ENCODE results near the gene ICA1.

The ICA1 gene

DNA sequence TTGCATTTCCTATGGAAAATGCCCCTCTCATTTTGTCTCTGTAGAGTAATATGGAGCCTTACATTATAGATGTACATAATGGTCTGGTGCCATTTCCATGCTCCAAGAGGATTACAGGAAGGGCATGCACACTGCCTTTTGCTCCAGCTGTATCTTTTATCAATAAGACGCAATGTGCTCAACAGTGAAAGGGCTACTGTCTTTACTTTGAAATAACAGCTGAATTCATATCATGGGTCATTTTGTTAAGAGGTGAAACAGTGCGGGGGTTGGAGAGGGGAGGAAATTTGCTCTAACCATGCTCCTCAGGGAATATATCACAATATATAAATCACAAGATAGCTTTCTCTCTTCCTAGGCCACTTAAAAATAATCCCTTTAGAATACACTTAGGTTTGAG, 77.7 kb downstream of the ICA1 start:
- H3K27ac ChIP-seq = no peak overlapping the region
- no peaks in the 10 kb centered on the region for H3K9me3 ChIP-seq (ENCODE audit: low read depth, low read length)
- no peak overlapping the region for H3K9ac ChIP-seq (ENCODE audit: insufficient read length)
- TF ChIP-seq POLR2AphosphoS5 (IDR thresholded peaks at IDR 0.05; ENCODE audit: borderline replicate concordance, low read depth, low read length) = no peak
- TF ChIP-seq FOXP2 (optimal IDR thresholded peaks at IDR 0.05; ENCODE audit: control extremely low read depth, extremely low read length, insufficient read depth) = no peak
- TF ChIP-seq EZH2 (IDR thresholded peaks at IDR 0.05) = no peak
- no peaks in the 10 kb centered on the region for H3K36me3 ChIP-seq (ENCODE audit: insufficient read depth, low read length)
- DNase-seq (ENCODE audit: low read depth, low spot score) = no peak
- H3K4me3 ChIP-seq = no peak overlapping the region

GRCh38 chr7:8179486-8179885, 82.5 kb downstream of the ICA1 start:
- no peaks in the 10 kb centered on the region for H3K36me3 ChIP-seq (ENCODE audit: insufficient read depth, low read length)
- H3K9me3 ChIP-seq (ENCODE audit: low read depth, low read length) = no peaks in the 10 kb centered on the region
- no peak for DNase-seq (ENCODE audit: low read depth, low spot score)
- TF ChIP-seq EZH2 (IDR thresholded peaks at IDR 0.05) = no peak
- no peak for TF ChIP-seq POLR2AphosphoS5 (IDR thresholded peaks at IDR 0.05; ENCODE audit: borderline replicate concordance, low read depth, low read length)
- TF ChIP-seq FOXP2 (optimal IDR thresholded peaks at IDR 0.05; ENCODE audit: control extremely low read depth, extremely low read length, insufficient read depth) = no peak
- H3K9ac ChIP-seq (ENCODE audit: insufficient read length) = no peak overlapping the region
- H3K27ac ChIP-seq = no peak overlapping the region
- H3K4me3 ChIP-seq = no peak overlapping the region

GRCh38 chr7:8178353-8178752, 83.6 kb downstream of the ICA1 start:
- DNase-seq (ENCODE audit: low read depth, low spot score) = no peak
- Histone ChIP-seq H3K9me3 (ENCODE audit: low read depth, low read length) (no peaks in the 10 kb centered on the region), H3K36me3 (ENCODE audit: insufficient read depth, low read length) (no peaks in the 10 kb centered on the region), H3K9ac (ENCODE audit: insufficient read length) (no peak overlapping the region), H3K4me3 (no peak overlapping the region), H3K27ac (no peak overlapping the region)
- TF ChIP-seq FOXP2 (optimal IDR thresholded peaks at IDR 0.05; ENCODE audit: control extremely low read depth, extremely low read length, insufficient read depth) = no peak
- TF ChIP-seq EZH2 (IDR thresholded peaks at IDR 0.05) = no peak

GRCh38 chr7:8177109-8177933, 84.6 kb downstream of the ICA1 start:
- Histone ChIP-seq H3K4me3 (no peak overlapping the region), H3K27ac (no peak overlapping the region), H3K36me3 (ENCODE audit: insufficient read depth, low read length) (no peaks in the 10 kb centered on the region), H3K9ac (ENCODE audit: insufficient read length) (no peak overlapping the region), H3K9me3 (ENCODE audit: low read depth, low read length) (no peaks in the 10 kb centered on the region)
- DNase-seq (ENCODE audit: low read depth, low spot score) = no peak
- no peak for TF ChIP-seq FOXP2 (optimal IDR thresholded peaks at IDR 0.05; ENCODE audit: control extremely low read depth, extremely low read length, insufficient read depth)
- TF ChIP-seq EZH2 (IDR thresholded peaks at IDR 0.05) = no peak
- no peak for TF ChIP-seq POLR2AphosphoS5 (IDR thresholded peaks at IDR 0.05; ENCODE audit: borderline replicate concordance, low read depth, low read length)

- H3K27ac ChIP-seq = no peak overlapping the region
- DNase-seq (ENCODE audit: low read depth, low spot score) = no peak
Measured at GRCh38 chr7:8176370-8177081, 85.4 kb downstream of the ICA1 start.

GRCh38 chr7:8175929-8176369, 86.0 kb downstream of the ICA1 start:
- Histone ChIP-seq H3K4me3 (no peak overlapping the region), H3K9ac (ENCODE audit: insufficient read length) (no peak overlapping the region), H3K9me3 (ENCODE audit: low read depth, low read length) (no peaks in the 10 kb centered on the region), H3K27ac (no peak overlapping the region), H3K36me3 (ENCODE audit: insufficient read depth, low read length) (no peaks in the 10 kb centered on the region)
- TF ChIP-seq FOXP2 (optimal IDR thresholded peaks at IDR 0.05; ENCODE audit: control extremely low read depth, extremely low read length, insufficient read depth) = no peak
- no peak for TF ChIP-seq POLR2AphosphoS5 (IDR thresholded peaks at IDR 0.05; ENCODE audit: borderline replicate concordance, low read depth, low read length)
- TF ChIP-seq EZH2 (IDR thresholded peaks at IDR 0.05) = no peak
- no peak for DNase-seq (ENCODE audit: low read depth, low spot score)

More at GRCh38 chr7:8176370-8177081, 85.4 kb downstream of the ICA1 start:
- Histone ChIP-seq H3K36me3 (ENCODE audit: insufficient read depth, low read length) (no peaks in the 10 kb centered on the region), H3K9me3 (ENCODE audit: low read depth, low read length) (no peaks in the 10 kb centered on the region), H3K9ac (ENCODE audit: insufficient read length) (no peak overlapping the region), H3K4me3 (no peak overlapping the region)
- TF ChIP-seq POLR2AphosphoS5 (IDR thresholded peaks at IDR 0.05; ENCODE audit: borderline replicate concordance, low read depth, low read length) = no peak
- TF ChIP-seq EZH2 (IDR thresholded peaks at IDR 0.05) = no peak
- TF ChIP-seq FOXP2 (optimal IDR thresholded peaks at IDR 0.05; ENCODE audit: control extremely low read depth, extremely low read length, insufficient read depth) = no peak

DNA sequence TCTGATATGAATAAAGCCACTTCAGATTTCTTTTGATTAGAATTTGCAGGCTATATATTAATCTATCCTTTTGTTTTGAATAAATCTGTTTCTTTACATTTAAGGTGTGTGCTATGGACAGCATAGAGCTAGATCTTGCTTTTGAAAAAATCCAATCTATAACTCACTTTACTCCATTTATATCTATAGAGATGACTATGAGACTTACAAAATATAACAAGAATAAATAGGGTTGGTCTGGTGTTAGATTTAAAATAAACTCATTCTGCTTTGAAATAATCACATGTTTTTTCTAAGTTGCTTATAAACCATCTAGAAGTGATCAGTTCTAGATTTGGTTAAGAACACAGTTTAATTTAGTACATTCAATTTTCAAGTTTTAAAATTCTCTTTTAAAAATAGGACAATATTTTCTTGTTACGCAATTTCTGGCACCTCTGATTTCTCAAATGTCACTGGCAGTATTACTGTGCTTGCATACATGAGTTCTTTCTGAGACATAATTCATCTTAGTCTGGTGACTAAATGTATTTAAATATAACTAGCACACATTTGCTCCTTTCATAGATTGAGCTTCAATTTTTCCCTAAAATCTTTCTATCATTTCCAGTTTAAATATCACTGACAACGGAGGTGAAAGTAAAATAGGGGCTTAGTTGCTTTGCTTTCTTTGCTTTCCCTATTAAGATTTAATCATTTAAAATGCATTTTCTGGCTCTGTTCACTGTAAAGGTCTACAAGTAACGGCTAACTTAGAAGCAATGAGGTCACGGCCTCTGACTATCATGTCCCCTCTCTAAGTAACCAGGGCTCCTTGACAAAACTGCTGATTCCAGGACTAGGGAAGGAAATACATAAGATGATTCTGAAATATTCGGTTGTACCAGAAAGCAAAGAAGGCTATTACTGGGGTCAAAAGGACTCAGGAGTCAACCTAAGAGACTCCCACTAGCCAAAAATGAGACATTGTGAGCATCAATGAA, 89.3 kb downstream of the ICA1 start:
- Histone ChIP-seq H3K9me3 (ENCODE audit: low read depth, low read length) (no peaks in the 10 kb centered on the region), H3K9ac (ENCODE audit: insufficient read length) (no peak overlapping the region), H3K4me3 (no peak overlapping the region), H3K27ac (no peak overlapping the region), H3K36me3 (ENCODE audit: insufficient read depth, low read length) (no peaks in the 10 kb centered on the region)
- no peak for TF ChIP-seq POLR2AphosphoS5 (IDR thresholded peaks at IDR 0.05; ENCODE audit: borderline replicate concordance, low read depth, low read length)
- TF ChIP-seq FOXP2 (optimal IDR thresholded peaks at IDR 0.05; ENCODE audit: control extremely low read depth, extremely low read length, insufficient read depth) = no peak
- TF ChIP-seq EZH2 (IDR thresholded peaks at IDR 0.05) = no peak
- no peak for DNase-seq (ENCODE audit: low read depth, low spot score)

DNA sequence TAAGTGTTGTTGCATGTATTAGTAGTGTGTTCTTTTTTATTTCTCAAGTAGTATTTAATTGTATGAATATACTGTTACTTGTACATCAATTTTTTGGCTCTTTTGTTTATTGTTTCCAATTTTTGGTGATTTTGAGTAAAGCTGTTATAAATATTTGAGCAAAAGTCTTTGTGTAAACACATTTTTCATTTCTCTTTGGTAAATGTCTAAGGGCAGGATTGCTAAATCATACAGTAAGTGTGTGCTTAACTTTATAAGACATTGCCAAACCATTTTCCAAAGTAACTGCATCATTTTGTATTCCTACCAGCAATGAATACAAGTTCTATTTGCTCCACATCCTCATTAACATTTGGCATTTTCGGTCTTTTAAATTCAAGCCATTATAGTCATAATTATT, 92.8 kb downstream of the ICA1 start:
- no peak for TF ChIP-seq POLR2AphosphoS5 (IDR thresholded peaks at IDR 0.05; ENCODE audit: borderline replicate concordance, low read depth, low read length)
- no peak for TF ChIP-seq EZH2 (IDR thresholded peaks at IDR 0.05)
- H3K36me3 ChIP-seq (ENCODE audit: insufficient read depth, low read length) = no peaks in the 10 kb centered on the region
- no peak overlapping the region for H3K27ac ChIP-seq
- no peak for DNase-seq (ENCODE audit: low read depth, low spot score)
- no peak overlapping the region for H3K9ac ChIP-seq (ENCODE audit: insufficient read length)
- H3K4me3 ChIP-seq = no peak overlapping the region
- H3K9me3 ChIP-seq (ENCODE audit: low read depth, low read length) = no peaks in the 10 kb centered on the region

Data from SK-N-MC (cell line).